HTR-8/SVneo (cell line): ENCODE data around the gene ICE2.
"Not testable (repeated sequence)": the region's sequence is repeated elsewhere in the genome, so short reads cannot be mapped to it uniquely, and the experiment has no call there.

Experiments
- DNase-seq: peaks from one replicate; pipeline ENCODE4 v3.0.0; 2011; ENCODE audit warnings: low spot score, mixed read lengths; ENCODE audit not compliant: insufficient read length
- FAIRE-seq: peaks from 2 replicates; lab custom pipeline; 2011; peaks lifted over from hg19 to GRCh38; lab: Jason Lieb, UNC

Gene ICE2

DNA sequence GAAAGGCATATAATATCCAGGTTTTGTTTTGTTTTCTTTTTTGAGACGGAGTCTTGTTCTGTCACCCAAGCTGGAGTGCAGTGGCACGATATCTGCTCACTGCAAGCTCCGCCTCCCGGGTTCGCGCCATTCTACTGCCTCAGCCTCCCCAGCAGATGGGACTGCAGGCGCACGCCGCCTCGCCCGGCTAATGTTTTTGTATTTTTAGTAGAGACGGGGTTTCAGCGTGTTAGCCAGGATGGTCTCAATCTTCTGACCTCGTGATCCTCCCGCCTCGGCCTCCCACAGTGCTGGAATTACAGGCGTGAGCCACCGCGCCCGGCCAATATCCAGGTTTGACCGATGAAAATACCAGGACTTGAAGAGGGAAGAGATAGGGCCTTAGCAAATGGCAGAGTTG is 66.1 kb downstream of the ICE2 start:
- FAIRE-seq, DNase-seq: not testable (repeated sequence)

DNA sequence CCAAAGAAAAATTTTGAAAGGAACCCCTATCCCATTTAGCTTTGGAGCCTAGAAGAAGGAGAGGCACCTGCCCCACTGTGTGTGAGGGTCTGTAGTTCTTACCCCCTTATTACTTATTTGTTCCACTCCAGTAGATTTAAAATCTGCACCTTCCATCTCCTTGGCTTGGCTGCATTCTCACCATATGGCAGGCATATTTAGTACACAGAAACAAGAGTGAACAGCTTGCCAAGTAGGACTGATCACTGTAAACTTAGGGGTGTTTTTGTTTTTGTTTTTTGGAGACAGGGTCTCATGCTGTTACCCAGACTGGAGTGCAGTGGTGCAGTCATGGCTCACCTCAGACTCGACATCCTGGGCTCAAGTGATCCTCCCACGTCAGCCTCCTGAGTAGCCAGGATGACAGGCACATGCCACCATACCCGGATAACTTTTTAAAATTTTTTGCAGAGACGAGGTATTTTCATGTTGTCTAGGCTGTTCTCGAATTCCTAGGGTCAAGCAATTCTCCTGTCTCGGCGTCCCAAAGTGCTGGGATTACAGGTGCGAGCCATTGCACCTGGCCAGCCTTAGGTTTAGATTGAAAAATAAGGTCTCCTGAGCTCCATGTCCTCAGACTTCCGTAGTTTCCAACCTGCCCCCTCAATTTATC is 67.0 kb downstream of the ICE2 start:
- DNase-seq: no peak
- no peak for FAIRE-seq

GRCh38 chr15:60410350-60410749 is 68.6 kb downstream of the ICE2 start:
- not testable (repeated sequence) for DNase-seq, FAIRE-seq

DNA sequence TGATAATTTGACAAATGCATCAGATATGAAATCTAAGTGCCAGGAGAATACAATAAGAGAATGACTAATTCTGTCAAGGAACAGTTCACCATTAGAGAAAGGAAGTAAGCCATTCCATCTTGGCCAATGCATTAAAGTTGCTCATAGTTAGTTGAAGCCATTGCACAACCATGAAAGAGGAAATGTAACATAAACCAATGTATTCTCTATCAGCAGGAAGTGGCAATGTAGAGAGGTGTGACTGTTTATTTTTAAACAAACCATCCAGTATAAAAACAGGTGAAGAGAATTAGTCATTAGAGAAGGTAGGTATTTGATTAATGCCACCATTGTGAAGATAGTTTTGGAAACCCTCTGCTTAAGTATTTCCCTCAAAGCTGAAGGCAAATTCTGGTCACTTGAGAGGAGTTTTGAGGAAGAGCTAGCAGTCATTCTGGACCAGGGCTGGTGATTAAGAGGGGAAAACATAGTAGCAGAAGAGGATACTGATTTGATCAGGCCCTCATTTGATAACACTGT is 70.4 kb downstream of the ICE2 start:
- FAIRE-seq (peak; percentile 20), DNase-seq (peak; percentile 38)

GRCh38 chr15:60407415-60407805 is 71.5 kb downstream of the ICE2 start:
- no peak for FAIRE-seq

DNA sequence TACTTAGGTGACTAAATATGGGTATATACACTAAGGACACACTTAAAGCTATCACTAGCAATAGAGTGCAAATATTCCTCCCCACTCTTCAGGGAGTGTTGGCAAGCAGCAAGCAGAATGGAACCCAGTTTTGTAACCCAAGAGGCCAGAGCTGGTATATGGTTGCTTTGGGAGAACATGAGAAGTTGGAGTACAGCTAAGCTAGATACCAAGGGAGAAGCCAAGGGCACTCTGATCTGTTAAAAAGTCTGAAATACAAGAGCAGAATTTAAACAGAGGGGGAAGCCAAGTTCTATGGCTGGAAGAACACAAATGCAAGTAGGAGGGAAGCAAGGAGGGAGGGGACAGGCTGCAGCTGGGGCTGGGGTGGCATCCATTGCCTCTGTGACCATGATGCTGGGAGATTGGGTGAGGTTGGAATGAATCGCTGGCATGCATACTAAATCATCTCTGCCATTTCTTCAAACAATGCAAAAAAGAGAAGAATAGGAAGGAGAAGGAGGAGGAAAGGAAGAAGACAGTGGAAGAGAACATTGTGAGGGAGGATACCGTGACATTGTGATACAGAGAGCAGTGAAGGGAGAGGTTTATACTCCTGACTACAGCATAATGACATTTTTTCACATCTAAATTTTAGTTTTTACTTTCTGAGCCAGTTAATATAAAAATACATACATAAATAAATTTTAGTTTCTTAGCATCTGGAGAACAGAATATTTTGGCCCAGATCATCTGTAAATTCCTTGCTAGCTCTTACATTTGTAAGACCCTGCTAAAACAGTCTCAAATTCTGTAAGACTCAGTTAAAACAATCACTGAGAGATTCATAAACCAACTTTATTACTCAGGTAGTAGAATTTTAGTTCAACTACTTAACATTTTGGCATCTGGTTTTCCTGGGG is 72.2 kb downstream of the ICE2 start:
- FAIRE-seq (no peak), DNase-seq (no peak)

More at GRCh38 chr15:60407415-60407805, 71.5 kb downstream of the ICE2 start:
- peak; percentile 80 for DNase-seq

DNA sequence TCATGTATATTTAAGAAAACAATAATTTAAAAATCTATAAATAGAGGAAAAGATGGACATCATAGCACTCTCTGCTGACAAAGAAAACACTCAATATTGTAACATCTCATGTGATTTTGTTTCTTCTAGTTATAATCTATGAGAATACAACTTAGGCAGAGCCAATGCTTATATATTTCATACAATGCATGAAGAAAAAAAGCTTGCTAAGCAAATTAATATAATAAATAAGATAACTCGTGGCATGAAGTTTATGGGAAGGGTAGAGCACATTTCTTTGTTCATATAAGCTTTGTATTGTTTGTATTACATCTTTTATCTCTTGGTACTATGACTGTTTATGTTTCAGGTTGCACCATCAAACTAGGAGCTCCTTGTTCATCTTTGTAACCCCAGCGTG is 73.5 kb downstream of the ICE2 start:
- FAIRE-seq: no peak
- no peak for DNase-seq

- not testable (repeated sequence) for DNase-seq, FAIRE-seq
Measured at GRCh38 chr15:60404351-60404750, 74.6 kb downstream of the ICE2 start.

GRCh38 chr15:60400944-60401343 is 78.0 kb downstream of the ICE2 start:
- no peak for FAIRE-seq
- DNase-seq: no peak

DNA sequence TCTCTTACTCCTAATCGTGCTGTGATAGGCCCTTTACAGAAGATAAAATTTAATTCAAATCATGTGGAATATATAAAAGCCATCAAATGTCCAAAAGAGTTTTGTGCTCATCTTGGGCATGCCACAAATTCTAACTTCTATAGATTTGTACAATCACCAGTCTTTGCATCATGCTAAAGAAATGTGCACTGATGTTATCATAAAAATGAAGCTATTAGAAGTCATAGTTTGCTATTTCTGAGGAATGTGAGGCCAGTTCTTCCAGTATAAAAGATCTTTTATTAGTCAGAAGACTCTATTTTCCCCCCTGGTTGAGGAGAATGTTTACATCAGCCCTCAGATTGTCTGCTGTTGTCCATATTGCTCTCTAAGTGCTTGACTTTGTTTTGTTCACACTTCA is 79.0 kb downstream of the ICE2 start:
- FAIRE-seq (no peak), DNase-seq (peak; percentile 45)

- no peak for DNase-seq
Measured at GRCh38 chr15:60399246-60399915, 79.6 kb downstream of the ICE2 start.

DNA sequence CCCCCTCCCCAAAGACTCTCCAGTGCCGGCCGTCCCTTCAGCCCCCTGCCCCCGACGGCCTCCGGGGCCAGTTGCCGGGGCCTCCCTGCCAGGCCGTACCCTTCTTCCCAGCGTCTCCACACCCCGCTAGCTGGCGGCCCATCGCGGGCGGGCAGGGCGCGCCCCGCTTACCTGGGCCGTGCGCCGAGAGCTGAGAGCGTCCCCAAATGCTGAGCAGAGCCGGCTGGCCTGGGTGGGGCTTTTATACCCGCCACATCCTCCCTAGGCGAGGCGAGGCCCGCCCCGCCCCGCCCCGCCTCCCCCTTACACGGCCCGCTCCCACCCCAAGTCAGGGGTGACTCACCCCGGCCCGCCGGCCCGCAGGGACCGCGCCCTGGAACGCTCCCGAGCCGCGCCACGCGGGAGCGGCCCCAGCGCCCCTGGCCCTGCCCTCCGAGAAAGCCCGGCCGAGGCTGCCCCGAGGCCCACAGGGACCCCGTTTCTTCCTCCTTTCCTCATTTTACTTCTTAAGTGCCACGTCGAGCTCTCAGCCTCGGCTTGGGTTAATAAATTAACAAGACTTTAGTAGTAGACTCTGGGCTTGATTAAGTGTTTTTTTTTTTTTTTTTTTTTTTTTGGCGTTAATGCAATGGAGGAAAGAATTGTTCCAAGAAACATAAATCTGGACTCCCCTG is 81.0 kb downstream of the ICE2 start, which contains the start of gene ANXA2:
TSS of gene ANXA2 (minus strand) at position 215 of the 674 bp plus-strand sequence. CDS start 11,911 bp downstream, outside the sequence.
- peak; percentile 80 for DNase-seq
- no peak for FAIRE-seq

More at GRCh38 chr15:60399246-60399915, 79.6 kb downstream of the ICE2 start:
- no peak for FAIRE-seq

- FAIRE-seq (no peak), DNase-seq (peak; percentile 28)
Measured at GRCh38 chr15:60396958-60397771, 81.8 kb downstream of the ICE2 start.

DNA sequence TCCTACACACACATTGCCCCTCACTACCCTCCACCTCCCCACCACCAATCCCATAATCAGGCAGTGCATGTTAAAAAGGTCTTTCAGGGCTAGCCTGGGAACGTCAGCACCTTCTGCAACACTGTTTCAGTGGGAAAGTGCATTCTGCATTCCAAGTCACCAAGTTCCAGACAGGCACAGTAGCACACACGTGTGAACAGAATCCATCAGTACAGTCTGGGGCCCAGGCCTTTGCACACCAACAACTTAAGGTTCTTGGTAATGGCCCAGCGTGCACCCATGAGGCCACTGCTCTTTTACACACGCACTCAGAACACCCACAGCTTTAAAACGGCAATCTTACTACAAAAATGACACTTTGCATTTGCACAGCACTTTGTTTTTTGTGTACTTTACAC is 82.4 kb downstream of the ICE2 start:
- FAIRE-seq (no peak), DNase-seq (no peak)

- DNase-seq (no peak), FAIRE-seq (no peak)
Measured at GRCh38 chr15:60396100-60396499, 82.8 kb downstream of the ICE2 start.

GRCh38 chr15:60395276-60396011 is 83.5 kb downstream of the ICE2 start:
- no peak for DNase-seq

GRCh38 chr15:60394689-60395097 is 84.2 kb downstream of the ICE2 start:
- FAIRE-seq: no peak

More at GRCh38 chr15:60395276-60396011, 83.5 kb downstream of the ICE2 start:
- FAIRE-seq: no peak

More at GRCh38 chr15:60394689-60395097, 84.2 kb downstream of the ICE2 start:
- no peak for DNase-seq
